Stimulated activated CD8-positive, alpha-beta memory T cell treated with anti-CD3 and anti-CD28 coated beads, Interleukin-12 subunit alpha, Interleukin-12 subunit beta, amount 100 ng/mL, for 24 hours (primary cell): ENCODE results near the gene KRTAP9-9.
"Not testable (repeated sequence)": the region's sequence is repeated elsewhere in the genome, so short reads cannot be mapped to it uniquely, and the experiment has no call there.

Experiments
- DNase-seq: peaks from one replicate; pipeline ENCODE4 v3.0.0-alpha.2; 2020; ENCODE audit errors: extremely low read depth

KRTAP9-9 gene

DNA sequence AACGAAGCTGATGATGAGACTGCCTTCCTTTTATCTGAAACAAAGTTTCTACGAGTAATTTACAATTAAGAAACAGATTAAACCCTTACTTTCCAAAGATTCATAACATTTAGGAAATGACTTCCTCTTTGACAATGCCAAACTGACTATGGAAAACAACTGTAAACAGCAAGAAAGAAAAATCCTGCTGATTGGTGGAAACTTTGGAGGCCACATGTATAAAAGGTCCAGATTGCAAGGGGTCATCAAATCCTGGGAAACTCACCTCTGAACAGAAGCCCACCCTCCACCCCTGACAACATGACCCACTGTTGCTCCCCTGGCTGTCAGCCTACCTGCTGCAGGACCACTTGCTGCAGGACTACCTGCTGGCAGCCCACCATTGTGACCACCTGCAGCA is 9.9 kb downstream of the KRTAP9-9 start, which contains the start of gene KRTAP9-6:
KRTAP9-6 (plus strand) TSS at position 301 of the 400 bp plus-strand sequence; CDS start at position 301, 0 bp downstream.
- no peak for DNase-seq

DNA sequence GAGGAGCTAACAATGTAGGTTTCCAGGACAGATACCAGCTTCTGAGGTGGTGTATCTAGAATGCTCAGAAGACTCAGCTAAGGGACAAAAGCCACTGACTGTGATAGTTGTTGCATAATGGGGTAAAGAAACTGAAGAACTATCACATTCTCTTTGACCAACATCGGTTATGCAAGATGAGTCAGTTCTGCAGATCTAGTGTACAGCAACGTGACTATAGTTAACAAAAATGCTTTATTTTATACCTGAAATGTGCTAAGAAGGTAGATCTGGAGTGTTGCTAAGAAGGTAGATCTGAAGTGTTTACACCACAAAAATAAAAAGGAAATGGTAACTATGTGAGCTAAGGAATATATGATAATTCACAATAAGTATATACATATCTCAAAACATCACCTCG is 12.5 kb downstream of the KRTAP9-9 start:
- DNase-seq = no peak

DNA sequence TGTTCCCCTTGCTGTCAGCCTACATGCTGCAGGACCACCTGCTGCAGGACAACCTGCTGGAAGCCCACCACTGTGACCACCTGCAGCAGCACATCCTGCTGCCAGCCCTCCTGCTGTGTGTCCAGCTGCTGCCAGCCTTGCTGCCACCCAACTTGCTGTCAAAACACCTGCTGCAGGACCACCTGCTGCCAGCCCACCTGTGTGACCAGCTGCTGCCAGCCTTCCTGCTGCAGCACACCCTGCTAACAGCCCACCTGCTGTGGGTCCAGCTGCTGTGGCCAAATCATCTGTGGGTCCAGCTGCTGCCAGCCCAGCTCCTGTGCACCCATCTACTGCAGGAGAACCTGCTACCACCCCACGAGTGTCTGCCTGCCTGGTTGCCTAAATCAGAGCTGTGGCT is 16.1 kb downstream of the KRTAP9-9 start:
- not testable (repeated sequence) for DNase-seq

DNA sequence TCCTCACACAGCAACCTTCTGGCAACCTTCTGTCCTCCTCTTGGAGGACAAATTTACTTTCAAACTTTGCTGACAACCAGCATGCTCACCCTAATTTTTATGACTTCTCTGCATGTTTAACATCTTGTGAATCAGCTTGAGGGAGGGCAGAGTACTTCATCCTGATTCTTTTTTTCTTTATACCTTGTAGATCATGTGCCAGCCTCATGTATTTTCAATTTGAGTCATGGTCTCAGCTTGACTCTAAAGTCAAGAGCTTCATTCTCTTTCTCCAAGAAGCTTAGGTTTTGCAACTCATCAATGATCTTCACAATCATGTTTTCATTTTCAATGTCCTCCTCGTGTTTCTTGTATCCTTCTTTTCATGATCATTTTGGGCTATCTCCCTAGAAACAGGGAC is 16.7 kb downstream of the KRTAP9-9 start:
- no peak for DNase-seq

DNA sequence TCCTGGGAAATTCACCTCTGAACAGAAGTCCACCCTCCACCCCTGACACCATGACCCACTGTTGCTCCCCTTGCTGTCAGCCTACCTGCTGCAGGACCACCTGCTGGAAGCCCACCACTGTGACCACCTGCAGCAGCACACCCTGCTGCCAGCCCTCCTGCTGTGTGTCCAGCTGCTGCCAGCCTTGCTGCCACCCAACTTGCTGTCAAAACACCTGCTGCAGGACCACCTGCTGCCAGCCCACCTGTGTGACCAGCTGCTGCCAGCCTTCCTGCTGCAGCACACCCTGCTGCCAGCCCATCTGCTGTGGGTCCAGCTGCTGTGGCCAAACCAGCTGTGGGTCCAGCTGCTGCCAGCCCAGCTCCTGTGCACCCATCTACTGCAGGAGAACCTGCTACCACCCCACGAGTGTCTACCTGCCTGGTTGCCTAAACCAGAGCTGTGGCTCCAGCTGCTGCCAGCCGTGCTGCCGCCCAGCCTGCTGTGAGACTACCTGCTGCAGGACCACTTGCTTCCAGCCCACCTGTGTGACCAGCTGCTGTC is 20.5 kb downstream of the KRTAP9-9 start, which contains the start of gene KRTAP9-7:
KRTAP9-7 (plus strand) TSS at position 51 of the 543 bp plus-strand sequence; CDS start at position 51, 0 bp downstream.
- DNase-seq = not testable (repeated sequence)

- DNase-seq = no peak
Measured at GRCh38 chr17:41278176-41278955, 23.2 kb downstream of the KRTAP9-9 start.

- no peak for DNase-seq
Measured at GRCh38 chr17:41284043-41284442, 28.9 kb downstream of the KRTAP9-9 start.

- DNase-seq = no peak
Measured at GRCh38 chr17:41284546-41284945, 29.4 kb downstream of the KRTAP9-9 start.

DNA sequence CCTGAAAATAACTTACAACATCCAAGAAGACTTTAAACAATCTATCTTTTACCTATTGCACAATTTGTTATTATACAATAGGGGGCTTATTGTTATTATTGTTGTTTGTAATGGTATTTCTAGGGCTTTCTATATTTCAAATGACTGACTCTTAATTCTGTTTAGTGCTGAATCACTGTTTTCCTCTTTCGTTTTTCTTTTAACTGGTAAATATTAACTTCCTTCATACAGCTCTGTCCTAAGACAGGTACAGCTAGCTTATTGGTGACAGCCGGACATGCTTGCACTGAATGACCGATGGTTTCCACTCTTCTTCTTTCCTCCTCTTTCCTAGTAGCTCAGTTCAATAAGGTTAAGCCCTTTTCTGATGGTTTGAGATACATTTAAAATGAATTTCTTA is 31.9 kb downstream of the KRTAP9-9 start:
- no peak for DNase-seq

GRCh38 chr17:41294016-41294415 is 38.8 kb downstream of the KRTAP9-9 start:
- DNase-seq = no peak

DNA sequence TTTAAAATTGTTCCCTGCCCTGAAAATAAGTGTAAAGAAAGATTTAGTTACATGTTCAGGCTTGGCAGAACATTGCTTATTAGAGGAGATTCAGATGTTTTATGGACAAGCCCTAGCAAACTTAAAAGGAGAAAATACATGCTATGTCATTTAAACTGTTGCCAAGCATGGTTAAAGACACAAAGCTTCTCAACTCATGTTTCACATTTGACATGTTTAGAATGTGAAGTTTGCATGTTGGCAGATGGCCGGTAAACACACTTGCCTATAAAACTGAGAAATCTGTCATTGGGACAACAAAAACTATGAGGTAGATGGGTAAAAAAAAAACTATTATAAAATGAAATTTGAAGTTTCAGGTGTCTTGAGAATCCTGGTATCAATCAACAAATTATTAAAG is 41.7 kb downstream of the KRTAP9-9 start:
- no peak for DNase-seq

GRCh38 chr17:41298458-41299135 is 43.4 kb downstream of the KRTAP9-9 start:
- DNase-seq = no peak

DNA sequence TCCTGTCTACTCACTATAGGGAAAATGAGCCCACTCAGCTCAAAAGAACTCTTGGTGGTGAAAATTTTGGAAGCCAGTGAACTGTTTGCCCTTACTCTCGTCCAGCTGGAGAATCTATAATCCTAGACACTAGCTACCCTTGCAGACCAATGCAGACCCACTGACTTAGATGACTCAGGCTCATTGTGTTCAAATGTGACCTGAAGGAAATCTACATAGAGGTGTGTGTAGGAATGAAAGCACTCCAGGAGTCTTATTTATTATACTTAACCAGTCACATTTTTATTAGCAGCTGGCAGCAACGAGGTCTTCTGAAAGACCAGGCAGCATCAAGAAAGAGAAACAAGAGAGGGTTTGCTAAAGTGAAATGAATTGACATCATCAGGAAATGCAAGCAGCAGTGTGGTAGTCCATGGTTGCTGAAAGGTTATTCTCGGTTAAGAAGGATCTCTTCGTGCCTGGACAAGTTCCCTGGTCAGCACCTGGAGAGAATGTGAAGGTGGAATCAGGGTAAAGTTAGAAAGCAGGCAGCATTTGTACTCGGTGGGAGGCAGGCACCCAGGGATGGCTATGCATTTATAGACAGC is 46.1 kb downstream of the KRTAP9-9 start:
- DNase-seq = no peak

GRCh38 chr17:41301916-41302901 is 47.0 kb downstream of the KRTAP9-9 start, which contains the start of gene KRTAP29-1:
KRTAP29-1 (minus strand) TSS chr17:41302851; CDS start chr17:41302851, 0 bp downstream.
- no peak for DNase-seq

- DNase-seq = no peak
Measured at GRCh38 chr17:41302981-41303380, 47.8 kb downstream of the KRTAP9-9 start.

DNA sequence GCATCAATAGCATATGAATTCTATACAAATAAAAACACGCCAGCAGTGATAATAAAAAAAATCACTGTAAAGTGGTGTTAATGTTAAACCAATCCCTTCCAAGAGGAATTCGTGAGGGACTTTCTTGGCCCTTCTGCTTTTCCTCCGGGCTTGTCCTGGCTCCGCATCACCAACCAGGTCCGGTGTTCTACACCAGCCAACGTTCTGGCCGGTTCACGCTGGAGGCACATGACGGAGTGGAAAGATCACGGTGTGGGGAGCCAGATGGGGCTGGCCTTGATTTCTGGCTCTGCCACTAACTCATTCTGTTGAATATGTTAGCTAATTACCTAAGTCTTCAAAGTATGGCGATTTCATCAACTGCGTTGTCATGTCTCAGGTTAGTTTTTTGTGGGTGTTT is 48.9 kb downstream of the KRTAP9-9 start:
- DNase-seq = no peak
